DOHH2 (cell line): ENCODE measurements around the gene QRICH2.

Experiments
- EZH2phosphoT487 ChIP-seq: fragments of 200-600 bp; sonication (generic); IDR thresholded peaks from 2 replicates; pipeline ENCODE4 v1.6.1; 2017; ENCODE audit warnings: borderline replicate concordance, mild to moderate bottlenecking, antibody characterized with exemption, low read length, moderate library complexity, mixed read lengths
- TF ChIP-seq, protein P1 (sequence below): fragments of 200-600 bp; sonication (generic); IDR thresholded peaks from one replicate; pipeline ENCODE4 v1.5.1; 2014; ENCODE audit warnings: antibody characterized with exemption, mild to moderate bottlenecking, low read depth, low read length; ENCODE audit not compliant: poor library complexity, severe bottlenecking

DNA sequence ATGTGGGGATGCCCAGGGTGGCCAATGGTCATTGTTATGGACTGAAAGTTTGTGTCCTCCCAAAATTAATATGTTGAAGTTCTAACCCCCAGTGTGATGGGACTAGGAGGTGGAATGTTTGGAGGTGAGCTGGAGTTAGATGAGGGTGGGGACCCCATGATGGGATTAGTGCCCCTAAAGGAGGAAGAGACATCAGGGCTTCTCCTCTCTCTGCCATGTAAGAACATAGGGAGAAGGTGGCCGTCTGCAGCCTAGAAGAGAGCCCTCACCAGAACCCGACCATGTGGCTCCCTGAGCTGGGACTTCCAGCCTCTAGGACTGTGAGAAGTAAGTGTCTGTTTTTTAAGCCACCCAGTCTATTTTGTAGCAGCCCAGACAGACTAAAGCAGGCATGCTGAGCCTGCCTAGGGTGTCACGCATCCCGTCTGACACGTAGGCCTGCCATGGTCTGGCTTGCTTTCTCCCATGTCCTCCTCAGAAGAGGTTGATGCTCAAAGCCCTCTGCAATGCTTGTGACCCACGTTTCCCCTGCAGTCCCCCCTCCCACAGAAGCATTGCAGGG is 49.6 kb upstream of the QRICH2 start:
- TF ChIP-seq, protein P1, sequence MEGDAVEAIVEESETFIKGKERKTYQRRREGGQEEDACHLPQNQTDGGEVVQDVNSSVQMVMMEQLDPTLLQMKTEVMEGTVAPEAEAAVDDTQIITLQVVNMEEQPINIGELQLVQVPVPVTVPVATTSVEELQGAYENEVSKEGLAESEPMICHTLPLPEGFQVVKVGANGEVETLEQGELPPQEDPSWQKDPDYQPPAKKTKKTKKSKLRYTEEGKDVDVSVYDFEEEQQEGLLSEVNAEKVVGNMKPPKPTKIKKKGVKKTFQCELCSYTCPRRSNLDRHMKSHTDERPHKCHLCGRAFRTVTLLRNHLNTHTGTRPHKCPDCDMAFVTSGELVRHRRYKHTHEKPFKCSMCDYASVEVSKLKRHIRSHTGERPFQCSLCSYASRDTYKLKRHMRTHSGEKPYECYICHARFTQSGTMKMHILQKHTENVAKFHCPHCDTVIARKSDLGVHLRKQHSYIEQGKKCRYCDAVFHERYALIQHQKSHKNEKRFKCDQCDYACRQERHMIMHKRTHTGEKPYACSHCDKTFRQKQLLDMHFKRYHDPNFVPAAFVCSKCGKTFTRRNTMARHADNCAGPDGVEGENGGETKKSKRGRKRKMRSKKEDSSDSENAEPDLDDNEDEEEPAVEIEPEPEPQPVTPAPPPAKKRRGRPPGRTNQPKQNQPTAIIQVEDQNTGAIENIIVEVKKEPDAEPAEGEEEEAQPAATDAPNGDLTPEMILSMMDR = no peak
- TF ChIP-seq EZH2phosphoT487 = no peak
